K562 (cell line): ENCODE measurements around the gene CHIC2. TPM values are rescaled to one million over a fixed set of nuclear protein-coding genes. Genes with fewer than 3 reads are reported as not detected.

ENCODE experiments used
- CBX1 ChIP-seq: sonication (generic); IDR thresholded peaks from 2 replicates; pipeline ENCODE4 v1.6.1; 2016; ENCODE audit warnings: antibody characterized with exemption, low read depth, mild to moderate bottlenecking
- CCNT2 ChIP-seq: IDR thresholded peaks from 2 replicates; pipeline ENCODE4 v1.6.1; 2011; ENCODE audit warnings: borderline replicate concordance, low read depth, mild to moderate bottlenecking, moderate library complexity, mixed read lengths, low read length; ENCODE audit not compliant: insufficient read length; ENCODE audit errors: extremely low read depth
- CHD2 ChIP-seq: IDR thresholded peaks from 2 replicates; pipeline ENCODE4 v1.6.1; 2011; ENCODE audit warnings: low read depth, low read length
- CREM ChIP-seq: IDR thresholded peaks from 2 replicates; pipeline ENCODE4 v1.6.1; 2014; ENCODE audit warnings: antibody characterized with exemption, low read depth
- EP400 ChIP-seq: fragments of 450-650 bp; IDR thresholded peaks from 2 replicates; pipeline ENCODE4 v1.6.1; 2017; ENCODE audit warnings: antibody characterized with exemption, mild to moderate bottlenecking, moderate library complexity
- ESRRA ChIP-seq: fragments of 450-650 bp; IDR thresholded peaks from 2 replicates; pipeline ENCODE4 v1.6.1; 2014; ENCODE audit warnings: low read depth, mild to moderate bottlenecking, moderate library complexity, borderline replicate concordance
- MXI1 ChIP-seq: IDR thresholded peaks from 2 replicates; pipeline ENCODE4 v1.6.1; 2011; ENCODE audit warnings: low read depth, mild to moderate bottlenecking, improper control_type of control experiment, low read length
- NRF1 ChIP-seq, 2 experiments: fragments of 450-650 bp; IDR thresholded peaks in 1 of 2; conservative IDR thresholded peaks in 1 of 2; 2 replicates each; pipeline ENCODE4 v1.6.1; 2014; ENCODE audit warnings: mild to moderate bottlenecking in 2 of 2
- POLR2A ChIP-seq: fragments of 450-650 bp; conservative IDR thresholded peaks from 2 replicates; pipeline ENCODE4 v1.6.1; 2016
- PRDM10 ChIP-seq: fragments of 450-650 bp; IDR thresholded peaks from 2 replicates; pipeline ENCODE4 v1.6.1; 2018; ENCODE audit not compliant: partially characterized antibody
- TEAD4 ChIP-seq, 2 experiments: sonication (generic) in 1 of 2; formaldehyde crosslinking in 1 of 2; IDR thresholded peaks; 2 replicates each; pipeline versions ENCODE4 v1.6.1 to v1.8.0; 2012 to 2022; ENCODE audit warnings: borderline replicate concordance in 1 of 2, inconsistent platforms in 1 of 2, low read length in 1 of 2, mild to moderate bottlenecking in 1 of 2, missing genetic modification reagents in 1 of 2
- ZBTB11 ChIP-seq, 3 experiments: fragments of 200-800 bp in 1 of 3; fragments of 250-450 bp in 1 of 3; fragments of 450-650 bp in 1 of 3; sonication (Bioruptor Pico) in 1 of 3; sonication (Bioruptor generic) in 1 of 3; formaldehyde crosslinking in 1 of 3; IDR thresholded peaks; 2 replicates each; pipeline versions ENCODE4 v1.6.1 to v1.8.0; 2016 to 2022; ENCODE audit warnings: mild to moderate bottlenecking in 2 of 3, missing genetic modification characterization in 2 of 3, missing compliant biosample characterization in 1 of 3, moderate library complexity in 1 of 3
- ZNF449 ChIP-seq: fragments of 250-450 bp; sonication (Bioruptor Pico); IDR thresholded peaks from 2 replicates; pipeline ENCODE4 v1.8.0; 2022; ENCODE audit warnings: moderate library complexity, mild to moderate bottlenecking, inconsistent platforms
- ZNF764 ChIP-seq: fragments of 250-450 bp; sonication (Bioruptor Pico); IDR thresholded peaks from 2 replicates; pipeline ENCODE4 v1.4.0; 2020; ENCODE audit warnings: low read depth, mild to moderate bottlenecking, moderate library complexity
- polyA plus RNA-seq, 8 experiments: library from polyadenylated mRNA; depleted of rRNA in 4 of 8; stranded (reverse) in 5 of 8; unstranded in 3 of 8; fragments of >200 nt; fragmentation: Nextera tagmentation in 2 of 8; fragmentation: Illumina TruSeq in 1 of 8; extraction: Ambion mirVana in 2 of 8; extraction: Trizol in 1 of 8; gene quantifications; 2 replicates each; pipeline versions ENCODE4 v1.2.1 to v1.2.3, GENCODE V29; 2011 to 2014; ENCODE audit warnings: inconsistent platforms in 1 of 8, missing spikeins in 1 of 8
- total RNA-seq, 7 experiments: library from RNA; depleted of rRNA in 6 of 7; stranded (reverse); fragments of >200 nt in 6 of 7; fragmentation: Illumina TruSeq in 2 of 7; extraction: Trizol in 2 of 7; gene quantifications; 2 replicates each; pipeline versions ENCODE4 v1.2.1 to v1.2.3, GENCODE V29; 2011 to 2021; ENCODE audit warnings: low replicate concordance in 1 of 7

The CHIC2 gene
- total and polyA plus RNA-seq, 9 of the 15 experiments (the other 6 are each of a cell fraction or from before 2014, with no cell fraction given), result 0.89 to 25.1 (median 12.1) TPM

- peak; percentile 50; the same call in 1 of the 2 replicates for TF ChIP-seq ESRRA
- TF ChIP-seq ZNF449 (CRISPR knock-in tag), result no peak
- peak; percentile 53; the same call in 1 of the 2 replicates for TF ChIP-seq CREM
- no peak for TF ChIP-seq PRDM10
- TF ChIP-seq ZBTB11 (CRISPR knock-in tag; IDR thresholded peaks at IDR 0.05), result peak in 1 of 3 experiments; percentile 78; a peak in 1 of 6 replicates
- peak; percentile 64 for TF ChIP-seq CCNT2
- peak; percentile 95 for TF ChIP-seq CHD2
- no peak for TF ChIP-seq MXI1
- TF ChIP-seq TEAD4 (IDR thresholded peaks at IDR 0.05; ENCODE audit: low read length), result peak; percentile 24; the same call in 1 of the 2 replicates
- TF ChIP-seq TEAD4 (CRISPR knock-in tag; IDR thresholded peaks at IDR 0.05; ENCODE audit: borderline replicate concordance), result no peak
- peak; percentile 75 for TF ChIP-seq CBX1
- peak; percentile 45; the same call in 1 of the 2 replicates for TF ChIP-seq EP400
- peak; percentile 89 for TF ChIP-seq POLR2A
- peak in 1 of 2 experiments; percentile 85 for TF ChIP-seq NRF1 (conservative IDR thresholded peaks at IDR 0.05 in 1 of 2, IDR thresholded peaks at IDR 0.05 in 1 of 2)
- no peak for TF ChIP-seq ZNF764 (CRISPR knock-in tag)
Measured at GRCh38 chr4:54064317-54065111, at the start of gene CHIC2 (continued).
